ENCODE data around the gene OTOA. TPM values are rescaled to one million over a fixed set of nuclear protein-coding genes. Genes with fewer than 3 reads are reported as not detected.
A peak's percentile ranks its signal among the peaks of the same experiment; 100 is the strongest.
"Not testable (repeated sequence)": the region's sequence is repeated elsewhere in the genome, so short reads cannot be mapped to it uniquely, and the experiment has no call there.

Gene OTOA
- polyA plus RNA-seq, 3 donors: 0.11 to 0.23 (median 0.21) TPM

DNA sequence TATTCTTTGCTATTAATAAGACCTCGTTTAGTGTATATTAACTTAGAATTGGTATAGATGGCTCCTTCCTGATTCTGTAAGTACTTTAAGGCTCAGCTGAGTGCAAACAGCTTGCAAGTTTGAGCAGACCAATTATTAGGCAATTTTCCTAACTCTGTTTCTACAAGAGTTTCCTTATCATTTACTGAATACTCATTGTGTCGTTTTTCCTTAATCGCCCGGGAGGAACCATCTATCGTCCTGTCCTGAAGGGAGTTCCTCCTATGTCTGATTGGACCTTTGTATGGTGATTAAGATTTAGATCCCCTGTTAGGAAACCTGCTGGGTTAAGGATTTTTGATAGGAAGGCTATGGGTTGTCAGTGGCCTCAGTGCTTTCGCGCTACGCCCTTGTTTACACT, 32.4 kb upstream of the OTOA start:
- Histone ChIP-seq H3K79me2 (ENCODE audit: insufficient read depth, low read length) (peaks cover 91% of the 10 kb centered on the region), H4K20me1 (ENCODE audit: insufficient read depth, low read length) (peaks cover 71% of the 10 kb centered on the region), H3K36me3 (replicated peaks in 1 of 2; ENCODE audit: control insufficient read depth in 1 of 2, insufficient read depth in 2 of 2, low read length in 2 of 2) (peaks cover 43 to 69% of the 10 kb centered on the region in 2 donors), H3K27ac (ENCODE audit: low read depth in 1 of 2, low read length in 2 of 2) (peak overlapping the region in 1 of 2 donors; percentile 49), H3K4me1 (ENCODE audit: control insufficient read depth in 1 of 2, insufficient read depth in 2 of 2, low read length in 2 of 2) (peaks cover 47 to 56% of the 10 kb centered on the region in 2 donors)
- H3K9me3 Mint-ChIP-seq; intact Hi-C loops (cut with micrococcal nuclease); H3K4me2 ChIP-seq (replicated peaks; ENCODE audit: extremely low read depth, low read length, poor library complexity, severe bottlenecking); H3K4me3 ChIP-seq (replicated peaks in 1 of 3; ENCODE audit: low read depth in 2 of 3, low read length in 3 of 3); H3K27me3 ChIP-seq (ENCODE audit: control insufficient read depth in 2 of 2, insufficient read depth in 2 of 2, low read length in 2 of 2); H3K9me3 ChIP-seq (replicated peaks in 1 of 2; ENCODE audit: control insufficient read depth in 1 of 2, insufficient read depth in 1 of 2, low read length in 2 of 2); H2AFZ ChIP-seq (ENCODE audit: insufficient read depth, low read depth, low read length, poor library complexity, severe bottlenecking); H3K9ac ChIP-seq (ENCODE audit: insufficient read depth, low read length, poor library complexity, severe bottlenecking); H3K27me3 Mint-ChIP-seq (ENCODE audit: low read depth in 3 of 3): not testable (repeated sequence)
- peak overlapping the region; percentile 86 to 96 (median 93) for H3K27ac Mint-ChIP-seq
- peak overlapping the region in 1 of 2 donors; percentile 40 for H3K4me3 Mint-ChIP-seq
- peaks cover 65 to 81% of the 10 kb centered on the region in 2 donors for H3K36me3 Mint-ChIP-seq
- no CpG with 5 or more reads among the region's 8 CpGs for WGBS (ENCODE audit: insufficient coverage)
- peaks cover 56% of the 10 kb centered on the region for H3K4me1 Mint-ChIP-seq
- DNase-seq: peak in 2 of 3 donors; percentile 50 to 67

DNA sequence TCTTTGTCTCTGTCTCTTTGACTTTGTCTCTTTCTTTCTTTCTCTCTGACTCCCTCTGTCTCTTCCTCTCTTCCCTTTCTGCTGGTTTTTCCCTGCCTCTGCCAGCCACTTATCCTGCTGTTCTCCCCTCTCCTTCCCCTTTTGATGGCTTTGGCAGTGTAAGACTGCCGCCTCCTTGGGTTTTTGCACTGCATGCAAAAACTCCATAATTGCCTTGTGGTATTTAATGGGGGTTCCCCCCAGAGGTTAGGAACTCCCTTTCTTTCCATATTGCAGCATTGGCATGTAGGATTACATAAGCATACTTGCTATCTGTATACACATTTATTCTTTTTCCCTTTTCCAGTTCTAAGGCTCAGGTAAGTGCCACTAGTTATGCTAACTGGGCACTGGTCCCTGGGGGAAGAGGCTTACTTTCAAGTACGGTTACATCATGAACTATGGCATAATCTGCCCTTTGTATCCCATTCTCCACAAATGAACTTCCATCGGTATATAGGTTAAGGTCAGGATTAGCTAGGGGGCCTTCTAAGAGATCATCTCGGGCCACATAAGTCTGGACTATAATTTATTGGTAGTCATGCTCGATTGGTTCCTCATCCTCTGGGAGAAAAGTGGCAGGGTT, 31.7 kb upstream of the OTOA start:
- H3K9me3 Mint-ChIP-seq; H3K4me3 ChIP-seq (replicated peaks in 1 of 3; ENCODE audit: low read depth in 2 of 3, low read length in 3 of 3); H2AFZ ChIP-seq (ENCODE audit: insufficient read depth, low read depth, low read length, poor library complexity, severe bottlenecking); H3K9me3 ChIP-seq (replicated peaks in 1 of 2; ENCODE audit: control insufficient read depth in 1 of 2, insufficient read depth in 1 of 2, low read length in 2 of 2); H3K4me2 ChIP-seq (replicated peaks; ENCODE audit: extremely low read depth, low read length, poor library complexity, severe bottlenecking); H3K27me3 Mint-ChIP-seq (ENCODE audit: low read depth in 3 of 3); intact Hi-C loops (cut with micrococcal nuclease); H3K9ac ChIP-seq (ENCODE audit: insufficient read depth, low read length, poor library complexity, severe bottlenecking); H3K27me3 ChIP-seq (ENCODE audit: control insufficient read depth in 2 of 2, insufficient read depth in 2 of 2, low read length in 2 of 2): not testable (repeated sequence)
- DNase-seq: peak; percentile 60 to 95 (median 80)
- H3K79me2 ChIP-seq (ENCODE audit: insufficient read depth, low read length): peaks cover 97% of the 10 kb centered on the region
- H3K4me1 ChIP-seq (ENCODE audit: control insufficient read depth in 1 of 2, insufficient read depth in 2 of 2, low read length in 2 of 2): peaks cover 41 to 49% of the 10 kb centered on the region in 2 donors
- H3K27ac ChIP-seq (ENCODE audit: low read depth in 1 of 2, low read length in 2 of 2): peak overlapping the region in 1 of 2 donors; percentile 51
- H3K36me3 ChIP-seq (replicated peaks in 1 of 2; ENCODE audit: control insufficient read depth in 1 of 2, insufficient read depth in 2 of 2, low read length in 2 of 2): peaks cover 48 to 75% of the 10 kb centered on the region in 2 donors
- WGBS (ENCODE audit: insufficient coverage): 90% methylated on average over 2 of the region's 5 CpGs
- peak overlapping the region in 1 of 2 donors; percentile 40 for H3K4me3 Mint-ChIP-seq
- peaks cover 50% of the 10 kb centered on the region for H3K4me1 Mint-ChIP-seq
- H3K27ac Mint-ChIP-seq: peak overlapping the region; percentile 86 to 96 (median 93)
- H4K20me1 ChIP-seq (ENCODE audit: insufficient read depth, low read length): peaks cover 75% of the 10 kb centered on the region
- peaks cover 68 to 85% of the 10 kb centered on the region in 2 donors for H3K36me3 Mint-ChIP-seq

DNA sequence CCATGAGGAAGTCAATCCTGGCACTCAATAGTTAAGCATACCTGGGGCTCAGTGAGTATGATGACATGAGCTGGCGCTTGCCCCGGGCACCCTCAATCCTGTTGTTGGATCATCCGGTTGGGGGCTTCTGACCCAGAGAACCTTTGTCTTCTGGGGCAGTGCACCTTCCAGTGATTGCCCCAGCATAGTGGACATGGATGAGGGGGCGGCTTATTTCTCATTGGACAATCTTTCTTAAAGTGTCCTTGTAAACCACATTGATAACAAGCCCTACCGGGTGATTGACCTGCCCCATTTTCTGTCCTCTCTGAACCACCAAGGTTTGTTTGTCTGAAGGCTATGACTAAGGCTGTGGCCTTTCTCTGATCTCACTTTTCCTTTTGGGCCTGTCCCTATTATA, 29.6 kb upstream of the OTOA start:
- no CpG with 5 or more reads among the region's 5 CpGs for WGBS (ENCODE audit: insufficient coverage)
- Histone ChIP-seq H3K4me2 (replicated peaks; ENCODE audit: extremely low read depth, low read length, poor library complexity, severe bottlenecking) (no peak overlapping the region), H3K4me1 (ENCODE audit: control insufficient read depth in 1 of 2, insufficient read depth in 2 of 2, low read length in 2 of 2) (peaks cover 29 to 33% of the 10 kb centered on the region in 2 donors), H4K20me1 (ENCODE audit: insufficient read depth, low read length) (peaks cover 80% of the 10 kb centered on the region), H3K79me2 (ENCODE audit: insufficient read depth, low read length) (peaks cover 98% of the 10 kb centered on the region), H3K27me3 (ENCODE audit: control insufficient read depth in 2 of 2, insufficient read depth in 2 of 2, low read length in 2 of 2) (no peaks in the 10 kb centered on the region), H3K9ac (ENCODE audit: insufficient read depth, low read length, poor library complexity, severe bottlenecking) (no peak overlapping the region), H2AFZ (ENCODE audit: insufficient read depth, low read depth, low read length, poor library complexity, severe bottlenecking) (no peak overlapping the region), H3K36me3 (replicated peaks in 1 of 2; ENCODE audit: control insufficient read depth in 1 of 2, insufficient read depth in 2 of 2, low read length in 2 of 2) (peaks cover 49 to 83% of the 10 kb centered on the region in 2 donors), H3K4me3 (replicated peaks in 1 of 3; ENCODE audit: low read depth in 2 of 3, low read length in 3 of 3) (no peak overlapping the region), H3K9me3 (replicated peaks in 1 of 2; ENCODE audit: control insufficient read depth in 1 of 2, insufficient read depth in 1 of 2, low read length in 2 of 2) (peaks cover 0 to 5% of the 10 kb centered on the region in 2 donors), H3K27ac (ENCODE audit: low read depth in 1 of 2, low read length in 2 of 2) (peak overlapping the region in 1 of 2 donors; percentile 36)
- no peak for DNase-seq
- Mint-ChIP-seq H3K36me3 (peaks cover 53 to 74% of the 10 kb centered on the region in 2 donors), H3K4me1 (peaks cover 41% of the 10 kb centered on the region), H3K9me3 (peaks cover 0 to 7% (median 2%) of the 10 kb centered on the region in 7 donors), H3K4me3 (no peak overlapping the region), H3K27me3 (ENCODE audit: low read depth in 3 of 3) (no peaks in the 10 kb centered on the region), H3K27ac (peak overlapping the region in 4 of 7 donors; percentile 41 to 73 (median 56))
- TF ChIP-seq, protein P1, sequence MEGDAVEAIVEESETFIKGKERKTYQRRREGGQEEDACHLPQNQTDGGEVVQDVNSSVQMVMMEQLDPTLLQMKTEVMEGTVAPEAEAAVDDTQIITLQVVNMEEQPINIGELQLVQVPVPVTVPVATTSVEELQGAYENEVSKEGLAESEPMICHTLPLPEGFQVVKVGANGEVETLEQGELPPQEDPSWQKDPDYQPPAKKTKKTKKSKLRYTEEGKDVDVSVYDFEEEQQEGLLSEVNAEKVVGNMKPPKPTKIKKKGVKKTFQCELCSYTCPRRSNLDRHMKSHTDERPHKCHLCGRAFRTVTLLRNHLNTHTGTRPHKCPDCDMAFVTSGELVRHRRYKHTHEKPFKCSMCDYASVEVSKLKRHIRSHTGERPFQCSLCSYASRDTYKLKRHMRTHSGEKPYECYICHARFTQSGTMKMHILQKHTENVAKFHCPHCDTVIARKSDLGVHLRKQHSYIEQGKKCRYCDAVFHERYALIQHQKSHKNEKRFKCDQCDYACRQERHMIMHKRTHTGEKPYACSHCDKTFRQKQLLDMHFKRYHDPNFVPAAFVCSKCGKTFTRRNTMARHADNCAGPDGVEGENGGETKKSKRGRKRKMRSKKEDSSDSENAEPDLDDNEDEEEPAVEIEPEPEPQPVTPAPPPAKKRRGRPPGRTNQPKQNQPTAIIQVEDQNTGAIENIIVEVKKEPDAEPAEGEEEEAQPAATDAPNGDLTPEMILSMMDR (IDR thresholded peaks at IDR 0.05): no peak
- intact Hi-C loops (cut with micrococcal nuclease): no loop called here

DNA sequence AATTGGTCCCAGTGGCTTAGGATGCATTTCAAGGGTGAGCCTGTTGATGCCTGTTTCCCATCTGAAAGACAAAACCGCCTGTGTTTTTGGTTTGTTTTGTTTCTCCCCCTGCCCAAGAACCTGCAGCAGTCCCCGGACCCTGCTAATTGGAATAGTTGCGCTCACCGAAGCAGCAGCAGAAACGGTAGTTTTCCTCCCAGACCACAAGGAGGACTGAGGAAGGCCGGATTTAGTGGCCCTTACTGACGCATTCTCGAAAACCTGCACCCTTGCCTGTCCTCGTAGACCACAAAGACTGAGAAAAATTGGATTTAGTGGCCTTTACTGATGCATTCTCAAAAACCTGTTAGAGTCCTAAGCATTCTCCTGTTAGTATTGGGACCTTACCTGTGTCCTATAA, 28.1 kb upstream of the OTOA start:
- H3K4me3 Mint-ChIP-seq; DNase-seq; H3K9ac ChIP-seq (ENCODE audit: insufficient read depth, low read length, poor library complexity, severe bottlenecking); H2AFZ ChIP-seq (ENCODE audit: insufficient read depth, low read depth, low read length, poor library complexity, severe bottlenecking); H3K27me3 Mint-ChIP-seq (ENCODE audit: low read depth in 3 of 3); H3K4me3 ChIP-seq (replicated peaks in 1 of 3; ENCODE audit: low read depth in 2 of 3, low read length in 3 of 3); H3K9me3 ChIP-seq (replicated peaks in 1 of 2; ENCODE audit: control insufficient read depth in 1 of 2, insufficient read depth in 1 of 2, low read length in 2 of 2); H3K27me3 ChIP-seq (ENCODE audit: control insufficient read depth in 2 of 2, insufficient read depth in 2 of 2, low read length in 2 of 2); H3K4me2 ChIP-seq (replicated peaks; ENCODE audit: extremely low read depth, low read length, poor library complexity, severe bottlenecking); intact Hi-C loops (cut with micrococcal nuclease); H3K9me3 Mint-ChIP-seq: not testable (repeated sequence)
- Histone ChIP-seq H3K27ac (ENCODE audit: low read depth in 1 of 2, low read length in 2 of 2) (peak overlapping the region in 1 of 2 donors; percentile 7), H4K20me1 (ENCODE audit: insufficient read depth, low read length) (peaks cover 86% of the 10 kb centered on the region), H3K4me1 (ENCODE audit: control insufficient read depth in 1 of 2, insufficient read depth in 2 of 2, low read length in 2 of 2) (peaks cover 27 to 28% of the 10 kb centered on the region in 2 donors), H3K36me3 (replicated peaks in 1 of 2; ENCODE audit: control insufficient read depth in 1 of 2, insufficient read depth in 2 of 2, low read length in 2 of 2) (peaks cover 53 to 81% of the 10 kb centered on the region in 2 donors), H3K79me2 (ENCODE audit: insufficient read depth, low read length) (peaks cover 96% of the 10 kb centered on the region)
- Mint-ChIP-seq H3K4me1 (peaks cover 33% of the 10 kb centered on the region), H3K27ac (peak overlapping the region; percentile 13 to 81 (median 70)), H3K36me3 (peaks cover 47 to 66% of the 10 kb centered on the region in 2 donors)
- 91% methylated on average over 6 of the region's 9 CpGs for WGBS (ENCODE audit: insufficient coverage)
